ENCODE data around the gene SOX13.
A peak's percentile ranks its signal among the peaks of the same experiment; 100 is the strongest.

The SOX13 gene

GRCh38 chr1:204154568-204155255 is 81.8 kb downstream of the SOX13 start:
- DNase-seq: peak; percentile 54

GRCh38 chr1:204155881-204156280 is 83.0 kb downstream of the SOX13 start:
- DNase-seq: no peak

DNA sequence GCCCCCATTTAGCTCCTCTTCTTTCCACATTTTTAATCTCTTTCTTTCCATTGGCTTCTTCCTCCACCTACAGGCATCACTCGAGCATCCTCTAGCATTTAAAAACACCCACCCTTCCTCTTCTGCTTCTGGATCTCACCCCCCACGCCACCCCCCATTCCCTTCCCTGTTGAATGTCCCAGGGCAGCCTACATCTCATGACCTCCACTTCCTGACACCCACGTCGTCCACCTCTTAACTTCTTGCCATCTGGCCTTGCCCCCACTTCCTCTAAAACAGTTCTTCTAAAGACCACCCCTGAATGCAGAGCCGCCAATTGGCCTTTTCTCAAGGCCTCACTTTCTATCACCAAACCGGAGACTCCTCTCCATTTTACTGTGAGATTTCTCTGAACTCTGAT is 85.0 kb downstream of the SOX13 start:
- no peak for DNase-seq

GRCh38 chr1:204161609-204162493 is 88.9 kb downstream of the SOX13 start:
- DNase-seq: peak; percentile 55

DNA sequence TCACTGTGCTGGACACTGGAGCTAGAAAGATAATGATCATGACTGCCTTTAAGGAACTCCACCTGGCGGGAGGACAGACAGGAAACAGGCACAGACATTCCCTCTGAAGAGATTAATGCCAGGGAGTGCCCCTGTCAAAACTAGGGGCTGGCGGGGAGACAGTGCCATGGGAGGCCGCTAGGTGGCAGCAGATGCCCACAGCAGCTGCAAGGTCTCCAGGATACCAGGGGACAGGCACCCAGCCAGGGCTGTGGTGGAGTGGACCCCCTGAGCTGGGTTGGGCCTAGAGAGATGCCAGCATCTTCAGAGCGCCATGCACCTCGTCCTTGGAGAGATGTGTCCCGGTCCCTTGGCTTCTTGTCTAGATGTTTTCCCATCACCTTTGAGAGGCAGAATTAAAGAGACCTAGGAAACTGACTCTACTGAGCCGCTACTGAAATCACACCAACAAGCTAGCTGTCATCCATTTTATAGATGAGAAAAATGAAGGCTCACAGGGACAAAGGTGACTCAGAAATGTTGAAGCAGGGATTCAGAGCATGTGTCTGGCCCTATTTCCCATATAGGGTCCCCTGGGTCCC is 89.7 kb downstream of the SOX13 start:
- peak; percentile 58 for DNase-seq

- no peak for DNase-seq
These were observed 93.3 kb downstream of the SOX13 start, which contains the start of gene REN for GRCh38 chr1:204166219-204166618. Gene REN (minus strand): TSS chr1:204166337. CDS start chr1:204166293, 44 bp downstream.

GRCh38 chr1:204167730-204168129 is 94.8 kb downstream of the SOX13 start:
- DNase-seq: no peak

- no peak for DNase-seq
These were observed 96.9 kb downstream of the SOX13 start for GRCh38 chr1:204169858-204170257.

GRCh38 chr1:204170494-204171155 is 97.7 kb downstream of the SOX13 start:
- DNase-seq: no peak

DNA sequence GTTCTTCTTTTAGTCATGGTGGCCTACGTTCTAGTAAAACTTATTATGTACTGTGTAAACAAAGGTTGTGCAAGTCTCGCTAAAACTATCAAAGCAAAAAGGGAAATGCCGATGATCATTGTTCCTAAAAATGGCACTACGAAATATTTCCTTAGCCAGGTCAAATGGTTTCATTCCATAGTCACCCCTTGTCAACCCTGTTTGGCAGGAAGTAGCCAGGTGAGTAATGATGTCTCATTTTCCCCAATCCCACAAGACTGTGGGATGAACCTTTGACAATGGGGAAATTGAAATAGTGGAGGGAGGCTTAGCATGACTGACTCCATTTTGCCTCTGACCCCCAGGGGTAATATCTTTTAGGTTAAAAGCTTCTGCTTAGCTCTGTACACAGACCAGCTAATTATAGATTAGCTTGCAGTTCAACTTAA is 98.8 kb downstream of the SOX13 start:
- no peak for DNase-seq

DNA sequence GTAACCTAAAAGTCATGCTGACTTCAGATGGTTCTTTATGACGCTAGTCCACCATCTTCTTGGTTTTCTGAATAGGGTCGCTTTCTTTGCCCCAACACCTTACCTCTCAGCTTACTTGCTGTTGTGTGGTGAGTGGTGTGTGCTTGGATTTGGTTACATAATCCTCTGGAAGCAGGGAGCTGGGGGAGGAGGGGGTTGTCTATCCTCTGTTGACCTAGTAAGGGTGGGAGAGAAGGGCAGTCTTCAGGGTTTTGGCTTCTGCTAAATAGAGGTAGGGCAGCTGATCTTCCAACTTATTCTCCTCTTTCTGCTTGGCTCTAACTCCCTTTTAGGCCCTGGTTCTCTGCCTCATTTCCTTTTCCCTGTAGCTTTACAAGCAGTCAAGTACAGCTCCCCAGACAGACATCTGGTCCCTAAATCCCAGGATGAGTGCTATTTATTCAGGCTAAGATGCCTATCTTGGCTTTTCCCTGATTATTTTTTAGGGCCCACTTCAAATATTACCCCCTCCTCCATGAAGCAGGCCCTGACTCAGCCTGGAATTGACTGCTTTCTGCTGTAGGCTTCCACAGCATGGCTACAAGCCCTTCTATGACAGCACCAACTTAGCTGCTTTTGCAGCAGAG is 99.6 kb downstream of the SOX13 start:
- DNase-seq: no peak

- no peak for DNase-seq
These were observed 102.0 kb downstream of the SOX13 start for GRCh38 chr1:204174958-204175357.

DNA sequence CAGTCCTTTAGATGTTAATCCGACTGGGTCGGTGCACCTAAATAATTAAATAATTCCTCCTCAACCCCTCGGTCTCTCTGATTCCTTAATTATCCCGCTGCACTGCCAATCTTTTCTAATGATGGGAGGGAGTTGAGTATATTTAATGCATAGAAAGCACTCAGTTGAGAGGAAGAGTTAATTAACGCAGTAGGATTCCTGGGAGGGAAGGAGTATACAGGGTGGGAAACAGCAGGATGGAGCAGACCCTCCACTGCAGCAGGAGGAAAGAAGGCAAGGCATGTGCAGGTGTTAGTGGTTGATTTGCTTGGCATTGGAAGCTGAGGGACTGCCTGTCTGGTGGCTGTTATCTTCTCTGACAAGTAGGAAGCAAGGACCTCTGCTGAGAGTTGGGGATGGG is 103.1 kb downstream of the SOX13 start:
- no peak for DNase-seq

GRCh38 chr1:204177133-204177532 is 104.2 kb downstream of the SOX13 start:
- no peak for DNase-seq

All from NCI-H2171 (cell line).